ENCODE measurements around the gene STXBP4. TPM values are rescaled to one million over a fixed set of nuclear protein-coding genes. Genes with fewer than 3 reads are reported as not detected.

Gene STXBP4
- total RNA-seq, 6 donors from 2014 or later: 9.1 to 24.7 (median 11.9) TPM

GRCh38 chr17:55175788-55176427, 207.3 kb downstream of the STXBP4 start:
- Histone ChIP-seq H3K36me3 (no peaks in the 10 kb centered on the region), H3K4me3 (no peak overlapping the region), H3K27me3 (no peaks in the 10 kb centered on the region), H3K27ac (no peak overlapping the region), H3K9me3 (peaks cover 0 to 7% (median 0%) of the 10 kb centered on the region in 4 donors), H3K4me1 (no peaks in the 10 kb centered on the region)
- no peak for TF ChIP-seq EP300 (IDR thresholded peaks at IDR 0.05)
- TF ChIP-seq POLR2A (IDR thresholded peaks at IDR 0.05): no peak
- TF ChIP-seq CTCF (IDR thresholded peaks at IDR 0.05): no peak
- no peak for TF ChIP-seq POLR2AphosphoS5 (IDR thresholded peaks at IDR 0.05)
- ATAC-seq (ENCODE audit: low FRiP score in 2 of 2): no peak
- WGBS, 2 donors: 73 to 78% methylated on average over 6 of the region's 6 CpGs
- no peak for DNase-seq

GRCh38 chr17:55177159-55177854, 208.7 kb downstream of the STXBP4 start:
- Histone ChIP-seq H3K27ac (no peak overlapping the region), H3K9me3 (peaks cover 0 to 7% (median 0%) of the 10 kb centered on the region in 4 donors), H3K4me3 (no peak overlapping the region), H3K27me3 (no peaks in the 10 kb centered on the region), H3K36me3 (no peaks in the 10 kb centered on the region), H3K4me1 (no peaks in the 10 kb centered on the region)
- ATAC-seq (ENCODE audit: low FRiP score in 2 of 2): no peak
- TF ChIP-seq EP300 (IDR thresholded peaks at IDR 0.05) (no peak), CTCF (IDR thresholded peaks at IDR 0.05) (no peak), POLR2AphosphoS5 (IDR thresholded peaks at IDR 0.05) (no peak), POLR2A (IDR thresholded peaks at IDR 0.05) (no peak)
- WGBS, 2 donors: 64 to 72% methylated on average over 3 of the region's 3 CpGs
- DNase-seq: no peak

DNA sequence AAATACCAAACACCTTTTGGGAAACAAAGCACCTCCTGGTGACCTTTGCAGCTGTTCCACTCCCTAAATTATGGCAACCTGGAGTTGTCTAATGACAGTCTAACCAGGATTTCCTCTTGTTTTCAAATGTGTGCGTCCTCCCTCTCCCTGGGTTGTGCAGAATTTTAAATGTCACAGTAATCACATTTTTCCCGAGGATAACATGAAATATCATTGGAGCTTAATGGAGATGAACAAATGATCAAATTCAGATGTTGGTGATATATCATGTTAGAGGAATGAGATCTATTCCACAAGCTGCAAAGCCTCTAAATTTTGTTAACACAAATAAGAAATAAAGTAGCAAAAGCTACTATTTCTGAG, 209.3 kb downstream of the STXBP4 start:
- no peak for TF ChIP-seq EP300 (IDR thresholded peaks at IDR 0.05)
- TF ChIP-seq POLR2A (IDR thresholded peaks at IDR 0.05): no peak
- no peak for TF ChIP-seq POLR2AphosphoS5 (IDR thresholded peaks at IDR 0.05)
- no peak for TF ChIP-seq CTCF (IDR thresholded peaks at IDR 0.05)
- WGBS, 2 donors: 71 to 84% methylated on average over 2 of the region's 2 CpGs
- H3K4me1 ChIP-seq: no peaks in the 10 kb centered on the region
- no peaks in the 10 kb centered on the region for H3K36me3 ChIP-seq
- H3K27me3 ChIP-seq: no peaks in the 10 kb centered on the region
- H3K27ac ChIP-seq: no peak overlapping the region
- H3K9me3 ChIP-seq: peaks cover 0 to 7% (median 0%) of the 10 kb centered on the region in 4 donors
- H3K4me3 ChIP-seq: no peak overlapping the region
- no peak for ATAC-seq (ENCODE audit: low FRiP score in 2 of 2)
- DNase-seq: no peak

DNA sequence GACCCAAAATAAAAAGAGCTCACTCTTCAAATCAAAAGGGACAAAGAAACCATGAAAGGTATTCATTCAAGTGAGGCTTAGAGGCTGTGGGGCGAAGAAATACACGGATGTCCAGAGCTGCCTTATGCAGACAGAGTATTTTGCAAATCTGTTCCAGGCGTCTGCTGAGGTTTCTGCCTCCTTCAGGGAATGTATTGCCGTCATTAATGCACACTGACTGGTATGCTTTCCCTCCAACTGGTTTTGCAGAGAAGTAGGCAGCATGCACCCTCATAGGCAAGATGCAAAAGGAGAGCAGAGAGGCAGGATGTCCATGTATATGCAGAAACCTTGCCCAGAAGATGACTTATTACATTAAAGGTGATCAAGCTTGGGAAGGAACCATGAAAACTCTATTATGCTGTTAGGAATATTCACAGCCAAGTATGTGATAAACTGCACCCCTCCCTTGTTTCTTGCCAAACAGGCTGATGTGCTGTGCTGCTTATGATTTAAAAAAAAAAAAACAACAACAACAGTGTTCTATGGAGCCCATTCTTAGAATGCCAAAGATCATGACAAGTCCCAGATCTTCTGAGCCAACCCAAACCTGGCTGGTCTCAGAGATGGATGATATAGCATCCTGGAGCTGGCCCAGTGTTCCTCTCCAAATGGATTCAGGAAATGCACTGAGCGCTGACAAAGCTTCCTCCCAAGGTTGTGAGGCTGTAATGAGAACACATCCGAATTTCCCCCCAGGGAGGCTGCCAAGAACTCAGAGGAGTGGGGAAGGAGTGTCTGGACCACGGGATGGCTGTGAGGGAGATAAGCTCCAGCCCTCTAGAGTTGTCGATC, 218.6 kb downstream of the STXBP4 start:
- TF ChIP-seq EP300 (IDR thresholded peaks at IDR 0.05) (no peak), POLR2AphosphoS5 (IDR thresholded peaks at IDR 0.05) (no peak)
- Histone ChIP-seq H3K36me3 (no peaks in the 10 kb centered on the region), H3K4me1 (no peaks in the 10 kb centered on the region), H3K9me3 (no peaks in the 10 kb centered on the region), H3K27me3 (no peaks in the 10 kb centered on the region), H3K4me3 (no peak overlapping the region), H3K27ac (no peak overlapping the region)
- 68 to 73% methylated on average over 8 of the region's 8 CpGs for WGBS, 2 donors
- DNase-seq (no peak), ATAC-seq (ENCODE audit: low FRiP score in 2 of 2) (peak in 1 of 2 donors; percentile 26)

DNA sequence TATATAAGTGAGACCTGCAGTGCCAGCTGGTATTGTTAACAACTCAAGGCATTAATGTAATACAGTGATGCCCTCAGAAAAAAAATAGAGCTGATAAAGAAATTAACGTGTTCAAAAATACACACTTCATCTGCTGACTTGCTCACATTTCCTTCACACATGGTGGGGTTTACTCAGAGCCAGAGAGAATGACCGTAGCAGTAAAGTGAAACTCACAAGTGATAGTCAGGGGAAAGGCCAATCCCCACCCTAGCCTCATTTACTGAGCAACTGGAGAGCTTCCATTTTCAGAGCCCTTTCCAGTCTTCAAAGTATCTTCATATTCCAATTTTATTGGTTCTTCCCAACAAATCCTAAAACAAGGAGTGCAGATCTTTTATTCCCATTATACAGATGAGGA, 222.2 kb downstream of the STXBP4 start:
- Histone ChIP-seq H3K36me3 (no peaks in the 10 kb centered on the region), H3K9me3 (no peaks in the 10 kb centered on the region), H3K4me1 (no peaks in the 10 kb centered on the region), H3K4me3 (no peak overlapping the region), H3K27ac (no peak overlapping the region), H3K27me3 (no peaks in the 10 kb centered on the region)
- DNase-seq: no peak
- WGBS, 2 donors: 74 to 81% methylated on average over 2 of the region's 2 CpGs
- no peak for ATAC-seq (ENCODE audit: low FRiP score in 2 of 2)
- TF ChIP-seq POLR2A (IDR thresholded peaks at IDR 0.05) (no peak), POLR2AphosphoS5 (IDR thresholded peaks at IDR 0.05) (no peak), CTCF (IDR thresholded peaks at IDR 0.05) (no peak), EP300 (IDR thresholded peaks at IDR 0.05) (no peak)
